ENCODE data around the gene WNK4.

The WNK4 gene

GRCh38 chr17:42809250-42809649, 28.8 kb downstream of the WNK4 start:
- DNase-seq (ENCODE audit: extremely low read depth, low read depth): peak; percentile 35
- no peak overlapping the region for H3K4me3 ChIP-seq (replicated peaks; ENCODE audit: low read depth, low read length)

GRCh38 chr17:42814633-42815399, 34.4 kb downstream of the WNK4 start:
- H3K4me3 ChIP-seq (replicated peaks; ENCODE audit: low read depth, low read length): no peak overlapping the region
- TF ChIP-seq CTCF (IDR thresholded peaks at IDR 0.05; ENCODE audit: low read depth, low read length, missing control alignments): no peak
- no peak for DNase-seq (ENCODE audit: extremely low read depth, low read depth)

More at GRCh38 chr17:42809250-42809649, 28.8 kb downstream of the WNK4 start:
- TF ChIP-seq CTCF (IDR thresholded peaks at IDR 0.05; ENCODE audit: low read depth, low read length, missing control alignments): no peak

GRCh38 chr17:42817866-42818265, 37.5 kb downstream of the WNK4 start:
- no peak for TF ChIP-seq CTCF (IDR thresholded peaks at IDR 0.05; ENCODE audit: low read depth, low read length, missing control alignments)
- H3K4me3 ChIP-seq (replicated peaks; ENCODE audit: low read depth, low read length): no peak overlapping the region

GRCh38 chr17:42818379-42818778, 38.0 kb downstream of the WNK4 start:
- no peak for TF ChIP-seq CTCF (IDR thresholded peaks at IDR 0.05; ENCODE audit: low read depth, low read length, missing control alignments)
- no peak overlapping the region for H3K4me3 ChIP-seq (replicated peaks; ENCODE audit: low read depth, low read length)
- no peak for DNase-seq (ENCODE audit: extremely low read depth, low read depth)

More at GRCh38 chr17:42817866-42818265, 37.5 kb downstream of the WNK4 start:
- DNase-seq (ENCODE audit: extremely low read depth, low read depth): no peak

GRCh38 chr17:42819939-42820535, 39.6 kb downstream of the WNK4 start:
- peak; percentile 90 for TF ChIP-seq CTCF (IDR thresholded peaks at IDR 0.05; ENCODE audit: low read depth, low read length, missing control alignments)
- H3K4me3 ChIP-seq (replicated peaks; ENCODE audit: low read depth, low read length): no peak overlapping the region
- no peak for DNase-seq (ENCODE audit: extremely low read depth, low read depth)

GRCh38 chr17:42821176-42821575, 40.8 kb downstream of the WNK4 start:
- TF ChIP-seq CTCF (IDR thresholded peaks at IDR 0.05; ENCODE audit: low read depth, low read length, missing control alignments): no peak
- H3K4me3 ChIP-seq (replicated peaks; ENCODE audit: low read depth, low read length): no peak overlapping the region
- DNase-seq (ENCODE audit: extremely low read depth, low read depth): no peak
